Brain microvascular endothelial cell (primary cell): ENCODE measurements around the gene CCDC175.

Source experiments
- DNase-seq: peaks from one replicate; pipeline ENCODE4 v3.0.0-alpha.2; 2020
- H3K27ac ChIP-seq: fragments of 250-450 bp; sonication (Bioruptor Pico); 2 replicates; pipeline ENCODE4 v1.5.1; 2020; ENCODE audit warnings: mild to moderate bottlenecking, moderate library complexity
- H3K27me3 ChIP-seq: fragments of 250-450 bp; sonication (Bioruptor Pico); replicated peaks from 2 replicates; pipeline ENCODE4 v1.5.1; 2020; ENCODE audit warnings: mild to moderate bottlenecking
- H3K36me3 ChIP-seq: fragments of 250-450 bp; sonication (Bioruptor Pico); replicated peaks from 2 replicates; pipeline ENCODE4 v1.5.1; 2020; ENCODE audit warnings: mild to moderate bottlenecking
- H3K4me3 ChIP-seq: 2 replicates; pipeline ENCODE4 v1.5.1; 2011; ENCODE audit warnings: low read depth, mild to moderate bottlenecking, control low read depth, low read length, moderate library complexity
- in situ Hi-C: cut with HindIII; loops from 2 replicates; pipeline ENCODE4 v1.10.0; 2017; ENCODE audit warnings: low sequenced_read_pairs, low pct_ligation_motif_present
- TF ChIP-seq, protein P1 (sequence below): IDR thresholded peaks from 2 replicates; pipeline ENCODE4 v1.5.1; 2011; ENCODE audit warnings: low read depth, mild to moderate bottlenecking, moderate library complexity, low read length, control low read depth, inconsistent platforms; ENCODE audit errors: missing control alignments

Gene CCDC175

DNA sequence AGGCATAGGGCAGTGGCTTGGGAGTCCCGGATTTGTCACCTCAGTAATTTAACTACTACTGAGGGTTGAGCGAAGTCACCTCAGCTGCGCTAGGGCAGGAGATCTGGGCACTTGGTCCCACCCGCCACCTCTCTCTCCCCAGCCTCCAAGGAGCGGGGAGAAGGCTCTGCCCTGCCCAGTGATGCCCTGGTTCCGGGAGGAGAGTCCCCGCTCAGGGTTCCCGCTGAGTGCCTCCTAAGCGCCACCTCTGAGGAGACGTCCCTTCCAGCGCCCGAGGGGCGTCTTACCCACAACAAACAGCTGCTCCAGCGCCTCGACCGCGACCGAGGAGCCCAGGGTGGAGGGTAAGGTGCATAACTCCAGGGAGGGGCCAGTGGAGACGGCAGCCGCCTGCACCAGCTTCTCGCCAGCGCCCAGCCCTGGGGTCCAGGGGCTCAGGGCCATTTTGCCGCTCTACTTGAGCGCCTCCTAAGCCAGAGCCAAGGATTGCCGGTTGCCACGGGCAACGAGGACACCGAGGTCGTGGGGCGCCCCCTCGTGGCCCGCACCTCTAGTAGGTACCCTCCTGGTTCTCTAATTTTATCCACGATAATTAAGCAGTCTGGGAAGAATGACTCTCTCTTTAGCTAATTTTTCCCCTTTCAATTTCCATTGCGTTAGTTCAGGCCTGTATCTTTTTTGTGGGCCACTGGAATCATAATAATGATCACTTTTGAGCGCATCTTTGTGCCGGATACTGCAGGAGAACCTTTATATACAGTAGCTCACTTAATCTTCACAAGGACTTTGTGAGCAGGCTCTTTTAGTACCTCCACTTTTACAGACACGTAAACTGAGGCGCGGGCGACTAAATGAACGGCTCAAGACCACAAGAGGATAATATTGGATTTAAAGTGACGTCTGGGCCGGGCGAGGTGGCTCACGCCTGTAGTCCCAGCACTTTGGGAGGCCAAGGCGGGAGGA is at the start of gene CCDC175:
CCDC175 (minus strand) TSS at position 481 of the 963 bp plus-strand sequence; CDS start at position 444, 37 bp downstream.
- peak; percentile 71 for DNase-seq
- Histone ChIP-seq H3K36me3 (no peaks in the 10 kb centered on the region), H3K27me3 (no peaks in the 10 kb centered on the region), H3K27ac (no peak within 1 kb of the TSS), H3K4me3 (peak within 1 kb of the TSS; percentile 56)
- TF ChIP-seq, protein P1, sequence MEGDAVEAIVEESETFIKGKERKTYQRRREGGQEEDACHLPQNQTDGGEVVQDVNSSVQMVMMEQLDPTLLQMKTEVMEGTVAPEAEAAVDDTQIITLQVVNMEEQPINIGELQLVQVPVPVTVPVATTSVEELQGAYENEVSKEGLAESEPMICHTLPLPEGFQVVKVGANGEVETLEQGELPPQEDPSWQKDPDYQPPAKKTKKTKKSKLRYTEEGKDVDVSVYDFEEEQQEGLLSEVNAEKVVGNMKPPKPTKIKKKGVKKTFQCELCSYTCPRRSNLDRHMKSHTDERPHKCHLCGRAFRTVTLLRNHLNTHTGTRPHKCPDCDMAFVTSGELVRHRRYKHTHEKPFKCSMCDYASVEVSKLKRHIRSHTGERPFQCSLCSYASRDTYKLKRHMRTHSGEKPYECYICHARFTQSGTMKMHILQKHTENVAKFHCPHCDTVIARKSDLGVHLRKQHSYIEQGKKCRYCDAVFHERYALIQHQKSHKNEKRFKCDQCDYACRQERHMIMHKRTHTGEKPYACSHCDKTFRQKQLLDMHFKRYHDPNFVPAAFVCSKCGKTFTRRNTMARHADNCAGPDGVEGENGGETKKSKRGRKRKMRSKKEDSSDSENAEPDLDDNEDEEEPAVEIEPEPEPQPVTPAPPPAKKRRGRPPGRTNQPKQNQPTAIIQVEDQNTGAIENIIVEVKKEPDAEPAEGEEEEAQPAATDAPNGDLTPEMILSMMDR, result peak; percentile 89
- in situ Hi-C loops, result no loop called here

DNA sequence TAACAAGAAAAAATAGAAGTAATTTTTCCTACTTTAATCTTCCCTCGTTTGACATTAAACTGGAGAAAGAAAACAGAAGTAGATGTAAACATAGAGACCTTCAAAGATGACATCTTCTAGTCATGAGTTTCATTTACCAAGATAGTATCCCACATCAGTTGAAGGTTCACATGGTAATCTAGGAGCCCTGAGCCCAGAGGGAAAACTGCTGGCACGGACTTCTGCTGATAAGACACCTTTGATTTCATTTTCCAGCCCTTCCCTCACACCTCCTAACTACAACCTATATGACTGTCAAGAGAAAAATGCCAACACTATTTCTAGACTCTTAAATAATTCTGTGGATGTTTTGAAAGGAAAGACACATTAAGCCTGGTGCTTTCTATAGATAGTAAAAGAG is 46.0 kb upstream of the CCDC175 start:
- no peak overlapping the region for H3K4me3 ChIP-seq
- no peaks in the 10 kb centered on the region for H3K27me3 ChIP-seq
- no peak for DNase-seq
- in situ Hi-C loops, result no loop called here
- no peaks in the 10 kb centered on the region for H3K36me3 ChIP-seq
- no peak overlapping the region for H3K27ac ChIP-seq
- TF ChIP-seq, protein P1, result no peak

DNA sequence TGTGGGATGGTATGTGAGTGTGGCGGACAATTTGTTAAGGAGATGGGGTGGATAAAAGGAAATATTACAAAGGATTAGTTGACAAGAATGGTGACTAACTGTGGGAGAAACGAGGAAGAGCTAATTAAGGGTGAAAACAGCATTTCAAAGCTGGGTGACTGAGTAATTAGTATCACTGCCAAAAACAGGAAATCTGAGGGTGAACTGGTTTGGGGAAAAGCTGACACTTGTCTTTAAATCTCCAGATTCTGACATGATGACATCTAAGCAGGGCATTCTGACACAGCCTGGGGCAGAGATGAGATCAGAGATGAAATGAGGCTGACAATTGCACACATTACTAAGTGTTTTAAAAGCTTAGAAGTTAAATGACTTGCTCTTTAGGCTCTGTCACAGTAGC is 42.4 kb upstream of the CCDC175 start:
- Histone ChIP-seq H3K36me3 (no peaks in the 10 kb centered on the region), H3K27me3 (no peaks in the 10 kb centered on the region), H3K27ac (no peak overlapping the region), H3K4me3 (no peak overlapping the region)
- in situ Hi-C loops, result no loop called here
- no peak for DNase-seq
- TF ChIP-seq, protein P1, result no peak

DNA sequence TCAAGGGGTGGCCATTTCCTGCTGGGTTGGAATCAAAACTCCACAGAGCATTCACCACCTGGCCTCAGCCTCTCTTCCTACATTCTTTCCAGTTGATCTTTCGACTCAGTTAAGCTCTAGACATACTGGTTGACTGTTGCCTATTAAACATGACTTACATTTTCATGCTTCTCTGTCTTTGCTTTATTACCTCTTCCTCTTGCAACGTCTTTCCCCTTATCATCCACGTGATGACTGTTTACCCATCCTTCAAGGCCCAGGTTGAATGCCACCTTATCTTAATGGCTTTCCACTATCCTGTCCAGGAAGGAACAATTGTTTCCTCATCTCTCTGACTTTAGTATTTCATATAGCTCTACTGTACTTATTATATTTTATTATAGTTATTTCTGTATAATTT is 24.4 kb upstream of the CCDC175 start:
- DNase-seq, result no peak
- TF ChIP-seq, protein P1, result no peak
- H3K27me3 ChIP-seq, result no peaks in the 10 kb centered on the region
- no peaks in the 10 kb centered on the region for H3K36me3 ChIP-seq
- in situ Hi-C loops, result no loop called here
- H3K27ac ChIP-seq, result peak overlapping the region; percentile 55
- no peak overlapping the region for H3K4me3 ChIP-seq

DNA sequence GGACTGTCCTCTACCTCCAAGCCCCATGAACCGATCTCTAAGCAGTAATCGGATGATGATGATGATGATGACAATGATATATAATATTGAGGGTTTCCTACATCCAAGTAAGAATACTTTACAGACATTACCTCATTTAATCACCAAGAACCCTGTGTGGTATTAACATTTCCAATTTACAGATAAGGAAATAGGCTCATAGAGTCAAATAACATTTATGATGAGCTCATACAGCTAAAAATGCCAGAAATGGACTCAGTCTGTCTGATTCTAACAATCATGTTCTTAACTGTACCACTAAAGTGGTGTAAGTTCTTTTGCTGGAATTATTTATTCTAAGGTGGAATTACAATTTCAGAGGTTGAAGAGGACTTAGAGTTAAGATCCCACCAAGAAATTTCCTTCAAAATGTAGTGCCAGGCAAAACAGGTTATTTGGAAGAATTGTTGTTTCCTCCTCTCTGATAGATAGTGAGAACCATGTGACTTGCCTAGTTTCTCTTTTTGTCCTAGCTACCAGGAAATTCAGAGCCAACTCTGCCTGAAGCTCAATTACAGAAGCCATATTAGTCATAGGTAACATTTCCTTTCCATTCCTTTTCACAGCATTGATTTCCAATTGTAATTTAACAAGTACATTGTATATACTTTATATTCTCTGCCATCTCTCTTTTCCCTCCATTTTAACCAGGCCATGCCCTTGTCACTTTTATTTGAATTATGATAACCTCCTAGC is 23.8 kb upstream of the CCDC175 start:
- Histone ChIP-seq H3K4me3 (no peak overlapping the region), H3K27ac (peak overlapping the region; percentile 55), H3K36me3 (no peaks in the 10 kb centered on the region), H3K27me3 (no peaks in the 10 kb centered on the region)
- TF ChIP-seq, protein P1, result no peak
- DNase-seq, result peak; percentile 42
- in situ Hi-C loops, result no loop called here
